Ectodermal cell (in vitro differentiated cells): Measurements from ENCODE around the gene SYCP2L.

Source experiments
- H3K27ac ChIP-seq: 2 replicates; pipeline ENCODE4 v1.7.0; 2013; ENCODE audit warnings: mild to moderate bottlenecking, low read depth, low read length; ENCODE audit not compliant: insufficient read depth, poor library complexity, severe bottlenecking
- H3K27me3 ChIP-seq: 2 replicates; pipeline ENCODE4 v1.7.0; 2013; ENCODE audit warnings: mild to moderate bottlenecking, low read length; ENCODE audit not compliant: insufficient read depth, control insufficient read depth, poor library complexity, severe bottlenecking
- H3K36me3 ChIP-seq: one replicate; pipeline ENCODE4 v1.7.0; 2013; ENCODE audit warnings: low read length; ENCODE audit not compliant: control insufficient read depth, insufficient read depth
- H3K4me1 ChIP-seq: one replicate; pipeline ENCODE4 v1.7.0; 2013; ENCODE audit warnings: low read length; ENCODE audit not compliant: control insufficient read depth, insufficient read depth
- H3K4me3 ChIP-seq: 2 replicates; pipeline ENCODE4 v1.7.0; 2013; ENCODE audit warnings: low read depth, low read length, control low read depth; ENCODE audit not compliant: insufficient read depth
- H3K9me3 ChIP-seq: 2 replicates; pipeline ENCODE4 v1.7.0; 2013; ENCODE audit warnings: mild to moderate bottlenecking, low read length, moderate library complexity; ENCODE audit not compliant: control insufficient read depth
- WGBS, 2 experiments: methylation state at CpG; one replicate each; pipeline ENCODE4 v1.1.7; 2013; ENCODE audit warnings: missing lambda C conversion rate in 2 of 2; 5-methylcytosine and 5-hydroxymethylcytosine counted together

Gene SYCP2L

DNA sequence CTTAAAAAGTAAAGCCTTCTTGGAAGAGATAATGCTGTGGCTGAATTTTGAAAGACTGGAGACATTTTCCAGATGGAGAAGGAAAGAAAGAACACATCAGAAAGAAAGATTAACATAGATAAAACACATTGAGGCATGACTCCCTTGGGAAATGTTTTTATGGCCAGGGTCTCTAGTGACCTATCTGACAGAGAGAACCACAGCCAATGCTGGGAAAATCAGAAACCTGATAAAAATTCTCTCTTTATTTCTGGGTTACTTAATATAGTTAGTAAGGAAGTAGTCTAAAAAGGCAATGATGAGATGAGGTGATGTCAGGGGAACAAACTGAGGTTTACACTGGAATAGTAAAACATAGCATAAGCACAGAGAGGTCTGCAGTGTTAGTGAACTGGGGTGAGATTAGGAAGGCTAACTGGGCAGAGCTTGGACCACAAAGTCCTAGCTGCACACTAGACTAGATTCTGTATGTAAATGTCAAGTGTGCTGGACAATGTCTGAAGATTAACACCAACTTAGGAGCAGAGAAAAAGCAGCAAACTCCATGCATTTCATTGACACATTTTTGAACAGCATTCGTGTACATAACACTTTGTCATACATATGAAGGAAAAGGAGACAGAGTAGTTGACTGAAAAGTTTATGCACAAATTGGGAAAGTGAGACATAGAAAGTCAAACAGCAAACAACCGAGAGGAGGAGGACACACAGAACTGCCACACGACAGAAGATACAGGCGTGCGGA is 126.3 kb downstream of the SYCP2L start:
- no peak overlapping the region for H3K4me3 ChIP-seq
- H3K4me1 ChIP-seq: no peaks in the 10 kb centered on the region
- H3K9me3 ChIP-seq: no peaks in the 10 kb centered on the region
- WGBS, 2 experiments: 92 to 94% methylated on average over 5 of the region's 5 CpGs
- H3K36me3 ChIP-seq: no peaks in the 10 kb centered on the region
- H3K27me3 ChIP-seq: no peaks in the 10 kb centered on the region
- H3K27ac ChIP-seq: no peak overlapping the region

DNA sequence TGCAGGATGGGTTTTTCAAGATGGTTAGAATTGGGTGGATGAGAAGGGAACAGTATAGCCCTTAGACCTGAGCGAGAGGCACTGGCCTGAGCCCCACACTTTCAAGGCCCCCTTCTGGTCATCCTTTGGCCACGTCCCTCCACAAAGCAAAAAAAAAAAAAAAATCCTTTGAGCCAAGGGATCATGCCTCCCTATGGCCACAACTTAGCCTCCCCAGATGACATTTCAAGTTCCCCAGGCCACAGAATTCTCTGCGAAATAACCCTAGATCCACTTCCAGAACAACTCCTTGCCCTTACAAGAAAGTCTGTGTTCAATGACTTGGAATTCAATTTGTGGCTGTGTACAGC is 126.8 kb downstream of the SYCP2L start:
- H3K27me3 ChIP-seq: no peaks in the 10 kb centered on the region
- H3K4me1 ChIP-seq: no peaks in the 10 kb centered on the region
- no peaks in the 10 kb centered on the region for H3K36me3 ChIP-seq
- no peak overlapping the region for H3K4me3 ChIP-seq
- no peaks in the 10 kb centered on the region for H3K9me3 ChIP-seq
- 68 to 74% methylated on average over 3 of the region's 3 CpGs for WGBS, 2 experiments
- no peak overlapping the region for H3K27ac ChIP-seq

DNA sequence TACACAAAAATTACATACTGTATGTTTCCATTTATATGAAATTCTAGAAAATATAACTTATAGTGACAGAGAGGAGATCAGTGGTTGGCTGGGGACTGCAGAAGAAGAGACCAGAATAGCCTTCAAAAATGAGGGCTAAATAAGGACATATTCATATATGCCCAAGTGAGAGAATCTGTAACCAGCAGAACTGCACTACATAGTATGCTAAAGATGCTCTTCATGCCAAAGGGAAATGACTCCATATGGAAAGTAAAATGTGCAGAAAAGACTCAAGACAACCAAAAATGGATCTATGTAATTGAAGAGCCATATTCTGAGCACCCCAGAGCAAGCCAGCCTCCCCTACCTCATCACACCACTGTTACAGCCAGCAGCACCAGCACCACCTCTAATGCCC is 128.2 kb downstream of the SYCP2L start:
- no peak overlapping the region for H3K27ac ChIP-seq
- H3K4me1 ChIP-seq: no peaks in the 10 kb centered on the region
- H3K4me3 ChIP-seq: no peak overlapping the region
- no peaks in the 10 kb centered on the region for H3K36me3 ChIP-seq
- H3K9me3 ChIP-seq: no peaks in the 10 kb centered on the region
- no peaks in the 10 kb centered on the region for H3K27me3 ChIP-seq

DNA sequence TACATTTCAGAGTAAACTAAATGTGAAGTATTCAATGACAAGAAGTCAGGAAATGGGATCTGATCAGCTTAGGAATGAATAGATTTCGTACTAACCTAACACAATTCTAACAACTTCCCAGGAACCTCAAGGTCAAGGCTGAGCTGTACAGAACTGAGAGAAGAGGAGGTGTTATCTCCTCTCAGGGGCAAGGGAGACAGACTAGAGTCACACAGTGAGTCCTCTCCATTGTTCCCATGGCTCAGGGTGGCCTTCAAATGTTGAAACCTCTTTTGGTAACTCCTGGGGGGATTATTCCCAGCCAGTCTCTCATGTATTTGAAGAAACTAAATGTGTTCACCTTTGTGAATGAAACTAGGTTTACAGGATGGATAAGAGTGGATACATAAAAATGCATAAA is 129.6 kb downstream of the SYCP2L start:
- 92% methylated on average over 1 of the region's 1 CpG; no CpG with 5 or more reads in 1 of the 2 experiments for WGBS, 2 experiments

DNA sequence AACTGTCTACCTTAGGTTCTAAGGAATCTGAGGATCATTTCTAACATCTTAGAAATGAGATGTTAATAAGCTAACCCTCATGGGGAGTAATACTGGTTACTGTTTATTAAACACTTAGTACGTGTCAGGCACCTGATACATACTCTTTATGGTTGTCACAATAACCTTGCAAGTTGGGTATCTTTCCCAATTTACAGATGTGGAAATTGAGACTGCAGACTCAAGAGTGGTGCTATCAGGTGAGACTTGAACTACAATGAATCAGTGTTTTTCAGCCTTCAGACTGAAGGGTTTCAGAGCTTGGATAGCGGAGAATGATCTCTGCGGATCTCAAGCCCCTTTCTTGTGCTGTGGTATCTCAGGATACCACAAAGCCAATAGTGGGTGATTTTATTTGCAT is 130.2 kb downstream of the SYCP2L start:
- Histone ChIP-seq H3K4me3 (no peak overlapping the region), H3K36me3 (no peaks in the 10 kb centered on the region), H3K27ac (no peak overlapping the region), H3K9me3 (no peaks in the 10 kb centered on the region), H3K4me1 (no peaks in the 10 kb centered on the region), H3K27me3 (no peaks in the 10 kb centered on the region)
- WGBS, 2 experiments: 92 to 93% methylated on average over 3 of the region's 3 CpGs

More for the DNA sequence above, 129.6 kb downstream of the SYCP2L start:
- Histone ChIP-seq H3K27ac (no peak overlapping the region), H3K27me3 (no peaks in the 10 kb centered on the region), H3K9me3 (no peaks in the 10 kb centered on the region), H3K4me3 (no peak overlapping the region), H3K36me3 (no peaks in the 10 kb centered on the region), H3K4me1 (no peaks in the 10 kb centered on the region)

DNA sequence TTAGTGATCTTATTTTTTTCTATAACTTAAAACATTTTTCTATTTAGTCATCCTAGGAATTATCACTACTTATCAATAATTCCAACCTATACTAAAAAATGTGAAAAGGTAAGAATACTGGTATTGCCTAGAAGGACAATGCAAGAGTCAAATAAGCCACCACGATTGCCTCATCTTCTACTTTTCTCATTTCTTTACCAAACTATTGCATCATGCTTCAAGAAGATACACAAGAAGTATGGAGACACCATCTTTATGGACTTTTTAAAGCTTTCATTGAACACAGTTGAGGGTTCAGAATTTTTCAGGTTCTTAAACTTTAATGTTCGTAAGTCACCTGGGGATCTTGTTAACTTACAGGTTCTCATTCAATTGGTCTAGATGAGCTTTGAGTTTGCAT is 131.4 kb downstream of the SYCP2L start:
- 92% methylated on average over 2 of the region's 2 CpGs for WGBS, 2 experiments
- H3K9me3 ChIP-seq: no peaks in the 10 kb centered on the region
- H3K4me3 ChIP-seq: no peak overlapping the region

DNA sequence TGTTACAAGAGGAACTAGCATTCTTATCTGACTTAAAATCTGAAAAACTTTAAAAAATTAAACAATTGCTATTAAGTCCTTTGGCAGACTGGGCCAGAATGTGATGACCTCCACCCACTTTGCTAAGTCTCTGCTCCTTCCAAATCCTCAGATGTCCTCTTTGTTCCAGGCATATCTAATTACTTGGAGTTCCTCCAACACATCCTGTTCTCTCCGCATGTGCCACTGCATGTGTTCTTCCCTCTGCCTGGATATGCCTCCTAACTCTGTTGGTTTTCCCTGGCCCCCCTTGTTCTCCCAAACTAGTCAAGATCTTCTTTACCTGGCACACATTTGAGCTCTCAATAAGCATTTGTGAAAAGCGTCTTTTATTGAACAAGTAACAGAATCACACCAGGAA is 134.2 kb downstream of the SYCP2L start:
- Histone ChIP-seq H3K4me3 (no peak overlapping the region), H3K27me3 (no peaks in the 10 kb centered on the region), H3K36me3 (no peaks in the 10 kb centered on the region), H3K9me3 (no peaks in the 10 kb centered on the region), H3K27ac (no peak overlapping the region), H3K4me1 (peaks cover 4% of the 10 kb centered on the region)
- 84 to 87% methylated on average over 2 of the region's 2 CpGs for WGBS, 2 experiments

More for the DNA sequence above, 131.4 kb downstream of the SYCP2L start:
- Histone ChIP-seq H3K4me1 (no peaks in the 10 kb centered on the region), H3K36me3 (no peaks in the 10 kb centered on the region), H3K27me3 (no peaks in the 10 kb centered on the region), H3K27ac (no peak overlapping the region)

DNA sequence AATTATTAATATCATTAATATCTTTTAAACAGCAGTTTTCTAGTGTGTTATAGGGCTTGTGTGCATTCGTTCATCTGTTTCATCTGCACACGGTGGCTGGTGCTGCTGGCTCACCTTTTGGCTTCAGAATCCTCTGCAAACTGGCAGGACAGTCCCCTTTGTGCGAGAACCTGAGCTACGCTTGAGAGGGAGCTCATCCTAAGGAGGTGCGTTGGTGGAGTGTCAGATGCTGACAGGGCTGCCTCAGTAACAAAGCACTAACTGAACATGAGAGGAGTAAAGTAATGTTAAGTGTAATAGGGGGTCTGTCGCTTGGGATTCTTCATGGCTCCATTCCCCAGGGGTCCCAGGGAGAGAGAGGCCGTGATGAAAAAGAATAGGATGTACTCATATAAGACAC is 134.9 kb downstream of the SYCP2L start:
- Histone ChIP-seq H3K4me3 (no peak overlapping the region), H3K4me1 (peaks cover 10% of the 10 kb centered on the region), H3K27ac (no peak overlapping the region), H3K36me3 (no peaks in the 10 kb centered on the region), H3K9me3 (no peaks in the 10 kb centered on the region), H3K27me3 (no peaks in the 10 kb centered on the region)
- WGBS, 2 experiments: 63 to 64% methylated on average over 7 of the region's 7 CpGs

DNA sequence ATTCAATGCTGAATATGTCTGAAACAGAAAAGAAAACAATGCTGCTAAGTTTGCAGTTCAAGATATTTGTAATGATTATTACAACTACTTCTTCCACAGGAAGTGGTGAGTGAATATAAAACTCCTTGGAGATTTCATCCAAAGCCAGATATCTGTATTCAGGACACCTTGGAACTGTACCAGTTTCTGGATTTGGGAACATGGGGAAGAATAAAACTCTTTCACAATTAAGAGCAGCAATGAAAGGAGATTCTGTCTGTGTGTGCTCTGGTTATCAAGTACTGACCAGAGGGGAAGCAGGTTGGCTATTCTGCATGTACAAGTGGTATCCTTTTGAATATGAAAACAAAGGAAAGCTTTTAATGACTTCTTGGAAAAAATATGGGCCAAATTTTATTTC is 136.2 kb downstream of the SYCP2L start:
- Histone ChIP-seq H3K36me3 (no peaks in the 10 kb centered on the region), H3K27ac (no peak overlapping the region), H3K9me3 (no peaks in the 10 kb centered on the region), H3K27me3 (no peaks in the 10 kb centered on the region), H3K4me3 (no peak overlapping the region), H3K4me1 (peaks cover 10% of the 10 kb centered on the region)
